GM18508 (cell line): ENCODE measurements around the gene ADCK2.
"Not testable (repeated sequence)": the region's sequence is repeated elsewhere in the genome, so short reads cannot be mapped to it uniquely, and the experiment has no call there.

Source experiments
- ATAC-seq: cut with Tn5 transposase; IDR thresholded peaks from one replicate; pipeline ENCODE4 v1.9.1; 2021; ENCODE audit warnings: moderate number of reproducible peaks; ENCODE audit not compliant: insufficient read depth, unreplicated experiment

Gene ADCK2

DNA sequence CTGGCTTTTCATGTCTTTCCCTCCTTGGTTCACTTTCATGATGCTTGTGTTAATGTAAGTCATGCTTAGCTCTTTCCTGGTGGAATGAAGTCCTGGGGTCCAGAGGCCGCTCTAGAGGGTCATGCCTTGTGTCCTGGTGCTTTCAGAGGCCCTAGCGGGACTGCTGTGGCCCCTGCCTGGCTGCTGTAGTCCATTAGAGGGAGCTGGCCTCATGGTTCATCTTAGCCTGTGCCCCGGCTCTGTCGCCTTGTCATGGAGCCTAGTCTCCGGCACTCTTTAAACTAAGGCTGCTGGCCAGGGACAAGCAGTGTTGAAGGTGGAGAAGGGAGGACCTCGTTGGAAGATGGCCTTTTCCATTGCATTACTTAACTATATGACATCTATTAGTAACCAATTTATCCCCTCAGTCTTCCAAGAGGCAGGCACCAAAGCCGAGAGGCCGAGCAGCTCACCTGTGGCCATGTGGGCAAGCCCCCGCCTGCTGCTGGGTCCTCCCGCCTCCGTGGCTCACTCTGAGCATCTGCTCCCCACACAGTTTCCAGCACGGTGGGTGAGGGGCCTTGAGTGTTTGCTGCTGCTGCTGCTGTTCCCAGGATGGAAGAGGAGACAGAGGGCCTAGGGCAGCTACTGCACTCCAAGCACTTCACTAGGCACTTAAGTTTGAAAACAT, 18.8 kb downstream of the ADCK2 start:
- no peak for ATAC-seq

DNA sequence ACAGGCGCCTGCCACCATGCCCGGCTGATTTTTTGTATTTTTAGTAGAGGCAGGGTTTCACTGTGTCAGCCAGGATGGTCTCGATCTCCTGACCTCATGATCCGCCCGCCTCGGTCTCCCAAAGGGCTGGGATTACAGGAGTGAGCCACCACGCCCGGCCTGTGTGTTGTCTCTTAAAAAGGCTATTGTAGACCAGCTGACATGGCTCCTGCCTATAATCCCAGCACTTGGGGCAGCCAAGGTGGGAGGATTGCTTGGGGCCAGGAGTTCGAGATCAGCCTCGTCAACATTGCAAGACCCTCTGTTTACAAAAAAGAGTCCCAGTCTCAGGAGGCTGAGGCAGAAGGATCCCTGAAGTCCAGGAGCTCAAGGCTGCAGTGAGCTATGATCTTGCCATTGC, 21.1 kb downstream of the ADCK2 start:
- not testable (repeated sequence) for ATAC-seq

DNA sequence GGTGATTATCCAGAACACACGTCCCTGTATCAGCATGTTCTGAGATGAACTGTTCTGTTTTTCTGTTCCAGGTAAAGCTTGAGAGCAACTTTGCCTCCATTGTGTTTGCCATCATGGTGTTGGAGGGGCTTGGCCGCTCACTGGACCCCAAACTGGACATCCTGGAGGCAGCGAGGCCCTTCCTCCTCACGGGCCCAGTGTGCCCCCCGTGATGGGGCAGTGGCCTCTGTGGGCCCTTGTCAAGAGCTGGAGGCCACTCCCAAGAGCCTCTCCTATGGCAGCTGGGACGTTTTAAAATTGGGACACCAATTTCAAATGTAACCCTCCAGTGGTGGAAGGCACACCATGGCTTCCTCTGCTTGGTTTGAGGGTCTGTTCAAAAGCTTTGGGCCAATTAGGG, 21.8 kb downstream of the ADCK2 start:
- ATAC-seq: no peak

DNA sequence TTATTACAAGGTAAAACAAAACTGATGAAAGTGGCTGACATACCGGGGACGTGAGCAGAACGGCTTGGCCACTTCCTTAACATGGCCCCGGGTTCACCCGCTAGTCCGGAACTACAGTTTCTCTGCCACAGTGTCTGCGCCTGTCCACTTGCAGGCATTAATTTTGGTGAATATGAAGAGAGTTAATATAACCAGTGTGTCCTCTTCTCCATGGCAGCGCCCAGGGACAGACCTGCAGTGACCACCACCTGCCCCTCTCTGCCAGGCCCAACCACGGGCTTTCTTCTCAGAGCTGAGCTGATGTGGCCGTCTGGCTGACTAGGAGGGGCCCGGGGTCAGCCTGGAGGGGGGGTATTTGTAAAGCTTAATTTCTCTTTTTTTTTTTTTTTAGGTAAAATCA, 22.6 kb downstream of the ADCK2 start:
- ATAC-seq: no peak

DNA sequence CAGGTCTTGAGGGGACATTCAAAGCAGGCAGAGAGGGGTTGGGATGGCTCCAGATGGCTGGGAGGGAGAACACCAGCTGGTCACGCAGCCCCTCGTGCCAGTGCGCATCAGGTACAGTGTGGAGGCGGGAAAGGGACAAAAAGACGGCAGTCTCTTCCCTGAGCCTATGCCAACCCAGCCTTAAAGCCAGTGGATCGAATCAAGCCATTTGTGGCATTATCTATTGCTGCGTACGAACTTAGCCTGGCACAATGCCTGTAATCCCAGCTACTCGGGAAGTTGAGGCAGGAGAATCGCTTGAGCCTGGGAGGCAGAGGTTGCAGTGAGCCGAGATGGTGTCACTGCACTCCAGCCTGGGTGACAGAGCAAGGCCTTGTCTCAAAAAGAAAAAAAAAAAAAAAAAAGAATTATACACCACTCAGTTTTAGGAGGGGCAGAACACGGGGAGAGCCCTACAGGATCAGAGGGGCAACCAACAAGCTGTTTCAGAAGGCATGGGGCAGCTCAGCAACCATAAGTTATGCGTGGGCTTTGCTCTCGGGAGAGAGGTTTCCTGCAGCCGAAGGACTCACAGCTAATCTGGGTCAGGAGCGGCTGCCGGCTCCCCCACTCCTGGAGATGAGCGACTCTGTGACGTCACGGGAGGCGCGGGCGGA, 23.4 kb downstream of the ADCK2 start:
- peak; percentile 65 for ATAC-seq

DNA sequence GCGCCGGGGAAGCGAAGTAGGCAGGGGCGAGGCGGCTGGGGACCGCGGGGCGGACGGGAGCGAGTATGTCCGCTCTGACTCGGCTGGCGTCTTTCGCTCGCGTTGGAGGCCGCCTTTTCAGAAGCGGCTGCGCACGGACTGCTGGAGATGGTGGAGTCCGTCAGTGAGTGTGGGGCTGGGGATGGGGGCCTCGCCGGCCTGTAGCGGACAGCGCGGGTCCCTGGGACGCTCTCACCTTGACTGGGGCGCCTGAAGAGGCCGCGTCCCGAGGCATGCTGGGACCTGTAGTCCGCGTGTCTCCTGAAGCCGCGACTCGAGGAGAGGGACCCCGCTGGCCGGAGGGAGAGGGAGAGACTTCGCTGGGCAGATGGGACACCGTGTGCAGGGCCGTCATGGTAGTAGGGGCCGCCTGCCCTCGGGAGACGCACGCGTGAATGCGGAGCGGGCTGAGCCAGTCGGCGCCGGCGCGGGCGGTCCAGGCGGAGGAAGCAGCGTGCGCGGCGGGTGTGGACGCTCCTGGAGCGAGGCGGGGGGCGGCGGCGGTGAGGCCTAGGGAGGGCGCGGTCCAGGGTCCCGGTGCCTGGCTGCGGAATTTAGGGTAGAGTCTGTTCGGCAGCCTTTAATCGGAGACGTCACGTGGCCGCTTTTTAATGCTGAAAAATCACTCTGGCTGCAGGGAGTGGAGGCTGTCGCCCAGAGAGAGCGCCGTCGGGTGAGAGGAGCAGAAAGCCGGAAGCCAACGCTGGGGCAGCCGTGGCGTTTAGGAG, 24.1 kb downstream of the ADCK2 start, which contains the start of gene NDUFB2:
TSS of gene NDUFB2 (plus strand) at position 29 of the 767 bp plus-strand sequence. CDS start at position 66, 37 bp downstream.
- peak; percentile 62 for ATAC-seq

DNA sequence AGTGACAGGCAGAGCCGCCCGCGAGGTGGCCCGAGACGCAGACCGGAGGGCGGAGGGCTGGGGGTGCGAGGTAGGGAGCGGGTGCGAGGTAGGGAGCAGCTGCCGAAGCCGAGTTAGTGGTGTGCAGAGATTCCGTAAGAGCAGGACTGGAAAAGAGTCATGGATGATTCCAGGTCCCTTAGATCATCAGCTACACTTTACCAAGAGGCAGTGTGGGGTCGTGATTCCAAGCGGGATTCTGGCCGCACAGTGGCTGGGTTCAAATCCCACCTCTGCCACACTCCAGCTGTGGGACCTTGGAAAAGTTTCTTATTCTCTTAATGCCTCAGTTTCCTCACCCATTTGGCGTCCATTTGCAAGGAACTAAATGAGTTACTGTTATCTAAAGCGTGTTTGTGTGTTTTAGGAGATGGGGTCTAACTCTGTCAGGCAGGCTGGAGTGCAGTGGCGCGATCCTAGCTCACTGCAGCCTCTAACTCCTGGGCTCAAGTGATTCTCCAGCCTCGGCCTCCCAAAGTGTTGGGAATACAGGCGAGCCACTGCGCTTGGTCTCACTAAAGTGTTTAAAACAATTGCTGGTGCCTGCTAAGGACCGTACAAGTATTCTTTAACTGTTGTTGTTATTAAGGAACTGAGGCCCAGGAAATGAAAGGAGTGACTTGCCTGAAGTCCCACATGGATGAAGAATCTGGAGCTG, 24.9 kb downstream of the ADCK2 start:
- ATAC-seq: no peak

DNA sequence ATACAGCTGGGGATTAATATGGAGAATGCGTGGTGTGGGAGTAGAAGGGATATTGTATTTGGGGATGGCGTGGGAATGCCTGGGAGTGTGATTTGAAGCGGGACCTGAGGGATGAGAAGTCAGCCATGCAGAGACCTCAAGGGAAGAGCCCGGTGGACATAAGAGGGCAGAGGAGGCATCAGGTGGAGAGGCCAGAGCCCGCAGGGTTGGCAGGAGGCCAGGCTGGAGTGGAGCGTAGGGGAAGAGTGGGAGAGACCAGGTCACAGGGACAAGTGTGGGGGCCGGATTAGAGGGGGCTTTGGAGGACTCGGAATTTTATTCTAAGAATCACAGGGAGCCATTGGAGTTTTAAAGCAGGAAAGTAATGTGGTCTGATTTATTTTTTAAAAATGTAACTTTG, 25.7 kb downstream of the ADCK2 start:
- ATAC-seq: no peak

DNA sequence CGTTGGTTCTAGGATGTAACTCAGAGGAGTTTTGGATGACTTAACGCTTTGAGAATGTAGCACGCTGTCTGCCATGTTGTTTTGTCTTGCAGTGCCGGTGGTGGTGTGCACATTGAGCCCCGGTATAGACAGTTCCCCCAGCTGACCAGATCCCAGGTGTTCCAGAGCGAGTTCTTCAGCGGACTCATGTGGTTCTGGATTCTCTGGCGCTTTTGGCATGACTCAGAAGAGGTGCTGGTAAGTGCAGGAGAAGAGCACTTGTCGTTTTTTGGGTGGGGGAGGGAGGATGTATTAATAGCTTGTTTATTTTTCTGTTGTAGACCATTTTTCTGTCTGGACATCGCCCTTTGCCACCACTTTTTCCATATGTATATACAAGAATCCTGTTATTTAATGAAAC, 30.0 kb downstream of the ADCK2 start:
- ATAC-seq: no peak

DNA sequence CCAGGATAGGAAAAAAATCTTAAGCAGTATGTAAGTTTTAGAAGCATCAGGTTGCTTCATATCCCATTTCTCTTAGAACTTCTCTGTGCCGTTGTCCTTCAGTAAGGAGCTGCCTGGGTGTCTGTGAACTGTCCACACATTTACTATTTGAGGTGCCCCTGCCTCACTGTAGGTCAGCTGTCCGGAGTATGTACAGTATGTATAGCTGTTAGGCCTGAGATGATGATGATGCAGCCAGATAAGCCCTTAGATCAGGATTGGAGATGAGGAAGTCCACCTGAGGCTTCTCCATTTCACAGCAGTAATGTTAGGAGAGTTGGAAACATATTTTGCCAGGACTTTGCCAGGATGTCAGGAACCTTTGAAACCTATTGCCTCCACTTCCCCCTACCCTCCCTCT, 31.5 kb downstream of the ADCK2 start:
- ATAC-seq: no peak

DNA sequence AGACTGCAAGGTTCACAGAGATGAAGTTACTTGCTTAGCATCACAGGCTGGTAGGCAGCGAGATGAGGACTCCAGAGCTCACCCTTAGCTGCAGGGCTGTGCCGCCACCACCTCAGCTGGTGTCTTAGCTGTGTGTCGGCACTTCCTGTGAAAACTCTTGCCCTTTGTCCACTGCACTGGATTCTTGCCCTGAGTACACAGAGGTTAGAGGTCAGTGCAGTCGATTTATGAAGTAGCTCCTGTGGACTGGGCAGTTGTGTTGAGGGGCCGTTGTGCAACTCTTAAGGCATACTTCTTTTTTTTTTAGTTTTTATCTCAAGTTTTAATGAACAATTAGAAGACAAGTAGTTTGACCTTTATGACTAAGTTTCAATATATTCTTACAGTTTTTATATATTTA, 34.4 kb downstream of the ADCK2 start:
- no peak for ATAC-seq

DNA sequence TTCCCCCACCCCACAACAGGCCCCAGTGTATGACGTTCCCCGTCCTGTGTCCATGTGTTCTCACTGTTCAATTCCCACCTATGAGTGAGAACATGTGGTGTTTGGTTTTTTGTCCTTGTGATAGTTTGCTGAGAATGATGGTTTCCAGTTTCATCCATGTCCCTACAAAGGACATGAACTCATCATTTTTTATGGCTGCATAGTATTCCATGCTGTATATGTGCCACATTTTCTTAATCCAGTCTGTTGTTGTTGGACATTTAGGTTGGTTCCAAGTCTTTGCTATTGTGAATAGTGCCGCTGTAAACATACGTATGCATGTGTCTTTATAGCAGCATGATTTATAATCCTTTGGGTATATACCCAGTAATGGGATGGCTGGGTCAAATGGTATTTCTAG, 36.0 kb downstream of the ADCK2 start:
- not testable (repeated sequence) for ATAC-seq

DNA sequence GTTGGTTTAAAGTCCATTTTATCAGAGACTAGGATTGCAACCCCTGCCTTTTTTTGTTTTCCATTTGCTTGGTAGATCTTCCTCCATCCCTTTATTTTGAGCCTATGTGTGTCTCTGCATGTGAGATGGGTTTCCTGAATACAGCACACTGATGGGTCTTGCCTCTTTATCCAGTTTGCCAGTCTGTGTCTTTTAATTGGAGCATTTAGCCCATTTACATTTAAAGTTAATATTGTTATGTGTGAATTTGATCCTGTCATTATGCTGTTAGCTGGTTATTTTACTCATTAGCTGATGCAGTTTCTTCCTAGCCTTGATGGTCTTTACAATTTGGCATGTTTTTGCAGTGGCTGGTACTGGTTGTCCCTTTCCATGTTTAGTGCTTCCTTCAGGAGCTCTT, 39.6 kb downstream of the ADCK2 start:
- not testable (repeated sequence) for ATAC-seq

DNA sequence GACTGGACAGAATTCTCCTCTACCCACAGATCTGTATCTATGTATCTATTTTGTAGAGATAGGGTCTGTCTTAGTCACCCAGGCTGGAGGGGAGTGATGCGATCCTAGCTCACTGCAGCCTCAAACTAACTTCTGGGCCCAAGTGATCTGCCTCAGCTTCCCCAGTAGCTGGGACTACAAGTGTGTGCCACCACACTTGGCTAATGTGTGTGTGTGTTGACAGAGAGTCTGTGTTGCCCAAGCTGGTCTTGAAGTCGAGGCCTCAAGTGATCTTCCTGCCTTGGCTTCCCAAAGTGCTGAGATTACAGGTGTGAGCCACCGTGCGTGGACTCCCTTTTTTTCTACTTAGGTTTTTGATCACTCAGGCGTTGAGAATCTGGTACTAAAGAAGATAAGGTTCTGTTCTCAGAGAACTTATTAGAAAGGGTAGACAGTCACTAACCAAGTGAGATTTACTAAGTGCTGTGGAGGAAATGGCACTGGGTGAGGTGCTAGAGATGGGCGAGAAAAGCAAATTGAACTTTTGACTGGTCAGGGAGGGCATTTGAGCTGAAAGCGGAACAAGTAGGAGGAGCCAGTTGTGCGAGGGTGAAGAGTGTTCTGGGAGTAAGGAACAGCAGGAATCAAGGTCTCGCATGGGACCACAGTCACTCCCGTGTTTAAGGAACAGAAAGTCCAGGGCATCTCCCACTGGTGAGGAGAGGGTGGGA, 41.7 kb downstream of the ADCK2 start:
- no peak for ATAC-seq

DNA sequence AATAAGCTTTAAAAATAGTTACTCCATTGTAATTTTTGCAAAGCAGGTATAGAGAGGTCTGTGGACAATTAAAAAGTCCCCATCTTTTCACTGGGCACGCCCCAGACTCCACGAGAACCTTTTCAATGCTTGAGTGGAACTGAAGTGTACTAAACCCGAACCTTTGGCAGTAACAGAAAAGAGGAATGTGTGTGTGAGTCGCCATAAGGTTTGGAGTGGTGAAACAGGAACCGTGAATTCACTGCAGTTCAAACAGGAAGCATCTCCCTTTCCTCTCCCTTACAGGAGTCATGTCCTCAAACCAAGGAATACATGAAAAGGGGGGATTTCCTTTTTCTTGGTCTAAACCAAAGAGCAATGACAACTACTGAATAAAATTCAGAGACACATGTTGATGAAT, 47.0 kb downstream of the ADCK2 start:
- ATAC-seq: no peak

DNA sequence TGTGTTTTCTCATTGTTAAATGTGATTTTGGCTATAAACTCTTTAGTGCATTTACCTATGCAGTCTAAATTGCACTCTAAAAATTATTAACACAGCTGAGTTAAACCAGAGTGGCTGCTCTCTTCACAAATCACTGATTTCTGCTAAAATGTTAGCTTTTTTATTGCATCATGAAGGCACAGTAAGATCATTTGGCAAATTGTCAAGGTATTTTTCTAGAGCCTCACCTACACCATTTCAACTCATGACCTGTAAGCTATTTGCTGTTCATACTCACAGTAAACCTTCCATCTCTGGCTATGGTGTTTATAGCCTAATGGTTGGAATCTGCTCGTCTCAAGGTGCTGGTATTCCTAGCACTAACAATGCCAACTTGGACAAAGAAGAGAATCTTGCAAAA, 49.5 kb downstream of the ADCK2 start:
- no peak for ATAC-seq

DNA sequence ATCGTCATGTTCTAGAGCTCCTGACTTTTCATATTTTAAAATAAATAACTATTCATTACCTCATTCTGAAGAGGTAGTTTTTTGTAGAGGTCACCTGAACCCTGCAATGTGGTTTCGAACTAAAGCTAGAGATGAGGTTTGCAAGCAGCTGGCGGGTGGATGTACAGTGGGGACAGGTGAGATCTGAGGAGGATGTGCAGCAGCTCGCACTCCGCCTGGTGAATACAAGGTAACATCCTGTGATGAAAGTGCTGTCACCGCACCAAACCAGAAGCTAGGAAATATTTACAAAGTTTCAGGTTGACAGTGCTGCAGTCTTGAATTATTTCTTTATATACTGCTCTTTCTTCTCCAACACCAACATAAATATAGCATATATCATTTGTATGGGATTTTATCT, 50.3 kb downstream of the ADCK2 start:
- no peak for ATAC-seq

DNA sequence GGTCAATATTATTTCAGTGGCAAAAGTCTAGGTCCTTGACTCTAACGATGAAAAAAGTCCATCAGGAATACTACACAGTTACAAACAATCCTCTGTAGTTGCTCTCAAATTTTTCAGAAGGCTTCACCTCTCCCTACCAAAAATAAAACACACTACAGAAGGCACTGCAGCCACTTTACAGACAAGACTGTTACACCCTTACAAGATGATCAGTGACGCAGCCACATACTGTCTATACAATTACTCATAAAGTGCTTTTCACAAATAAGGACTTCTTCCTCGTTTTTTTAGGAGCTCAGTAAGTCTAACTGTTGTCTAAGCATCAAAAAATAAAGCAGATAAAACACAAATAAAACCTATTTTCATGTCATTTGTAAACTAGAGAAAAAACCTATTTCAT, 50.8 kb downstream of the ADCK2 start:
- no peak for ATAC-seq

DNA sequence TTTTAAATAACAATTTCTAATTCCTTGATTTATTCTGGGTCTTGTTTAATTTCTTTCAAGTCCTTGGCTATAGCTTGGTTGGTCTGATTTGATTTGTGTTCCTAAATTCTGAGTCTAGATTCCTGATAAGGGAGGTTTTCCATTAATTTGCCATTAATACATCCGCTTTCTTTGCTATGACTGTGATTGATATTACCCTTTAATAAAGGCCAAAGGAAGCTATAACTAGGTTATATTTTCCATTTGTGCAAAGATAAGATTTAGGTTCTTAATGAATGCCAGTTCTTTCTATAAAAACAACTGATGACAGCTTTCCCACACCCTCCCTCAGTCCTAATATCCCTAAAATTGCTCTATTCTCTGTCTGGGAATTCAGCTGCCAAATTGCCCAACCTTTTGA, 52.0 kb downstream of the ADCK2 start:
- ATAC-seq: no peak

DNA sequence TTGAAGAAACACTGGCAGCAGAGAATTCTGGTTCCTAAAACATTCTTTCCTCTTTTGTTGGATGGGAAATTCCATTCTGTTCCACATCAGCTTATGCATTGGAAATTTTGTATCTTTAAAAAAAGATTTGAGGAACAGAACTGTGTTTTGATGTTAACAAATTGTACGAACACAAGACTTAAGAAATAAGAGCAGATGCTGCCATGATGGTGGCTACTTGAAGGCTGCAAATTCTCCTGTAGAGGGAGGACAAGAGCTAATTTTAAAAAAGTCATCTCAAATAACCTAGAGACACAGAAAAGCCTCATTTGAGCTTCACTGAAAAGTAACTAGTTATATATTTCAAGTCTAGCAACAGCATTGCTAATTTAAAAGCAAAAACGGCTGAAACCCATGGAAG, 53.5 kb downstream of the ADCK2 start:
- no peak for ATAC-seq
